ENCODE data around the gene TBCK. TPM values are rescaled to one million over a fixed set of nuclear protein-coding genes. Genes with fewer than 3 reads are reported as not detected.

Gene TBCK
- total and polyA plus RNA-seq, 10 donors, result 6.7 to 61.3 (median 44.7) TPM

- no peaks in the 10 kb centered on the region for H3K36me3 ChIP-seq
- H3K9me3 ChIP-seq, result peaks cover 0 to 4% (median 0%) of the 10 kb centered on the region in 8 donors
- TF ChIP-seq POLR2A (IDR thresholded peaks at IDR 0.05) (no peak), POLR2AphosphoS5 (IDR thresholded peaks at IDR 0.05) (no peak)
- TF ChIP-seq, protein P1, sequence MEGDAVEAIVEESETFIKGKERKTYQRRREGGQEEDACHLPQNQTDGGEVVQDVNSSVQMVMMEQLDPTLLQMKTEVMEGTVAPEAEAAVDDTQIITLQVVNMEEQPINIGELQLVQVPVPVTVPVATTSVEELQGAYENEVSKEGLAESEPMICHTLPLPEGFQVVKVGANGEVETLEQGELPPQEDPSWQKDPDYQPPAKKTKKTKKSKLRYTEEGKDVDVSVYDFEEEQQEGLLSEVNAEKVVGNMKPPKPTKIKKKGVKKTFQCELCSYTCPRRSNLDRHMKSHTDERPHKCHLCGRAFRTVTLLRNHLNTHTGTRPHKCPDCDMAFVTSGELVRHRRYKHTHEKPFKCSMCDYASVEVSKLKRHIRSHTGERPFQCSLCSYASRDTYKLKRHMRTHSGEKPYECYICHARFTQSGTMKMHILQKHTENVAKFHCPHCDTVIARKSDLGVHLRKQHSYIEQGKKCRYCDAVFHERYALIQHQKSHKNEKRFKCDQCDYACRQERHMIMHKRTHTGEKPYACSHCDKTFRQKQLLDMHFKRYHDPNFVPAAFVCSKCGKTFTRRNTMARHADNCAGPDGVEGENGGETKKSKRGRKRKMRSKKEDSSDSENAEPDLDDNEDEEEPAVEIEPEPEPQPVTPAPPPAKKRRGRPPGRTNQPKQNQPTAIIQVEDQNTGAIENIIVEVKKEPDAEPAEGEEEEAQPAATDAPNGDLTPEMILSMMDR (IDR thresholded peaks at IDR 0.05 in 8 of 11, conservative IDR thresholded peaks at IDR 0.05 in 3 of 11), result no peak
- no peaks in the 10 kb centered on the region for H3K27me3 ChIP-seq (replicated peaks in 1 of 7)
- no peak for DNase-seq
- H3K4me1 ChIP-seq, result peaks cover 0 to 15% (median 0%) of the 10 kb centered on the region in 6 donors
- intact Hi-C loops (cut with DNase I; ENCODE audit: low total_unique reads), result no loop called here
- 89 to 93% (median 91%) methylated on average over 8 of the region's 8 CpGs for WGBS, 5 donors
- peak overlapping the region in 1 of 8 donors; percentile 43 for H3K27ac ChIP-seq
- no peak overlapping the region for H3K4me3 ChIP-seq
Measured at GRCh38 chr4:105991726-105992125, 324.3 kb downstream of the TBCK start.

Other genes with a start within 250 kb of the TBCK start
- 10 to 100 TPM; 15.8 to 43.1 (median 35.2) TPM for gene AIMP1, start 341 bp upstream of the TBCK start, total RNA-seq
- 10 to 100 TPM; 25.5 to 29.3 (median 29.0) TPM for gene AIMP1, start 341 bp upstream of the TBCK start, polyA plus RNA-seq
- not detected for gene GIMD1, start 52.6 kb upstream of the TBCK start, total RNA-seq
- gene GIMD1, start 52.6 kb upstream of the TBCK start, polyA plus RNA-seq, result not detected

Measured in spleen (tissue), 11 donors.